ENCODE data around the gene MZB1. TPM values are rescaled to one million over a fixed set of nuclear protein-coding genes. Genes with fewer than 3 reads are reported as not detected.
A peak's percentile ranks its signal among the peaks of the same experiment; 100 is the strongest.
"Not testable (repeated sequence)": the region's sequence is repeated elsewhere in the genome, so short reads cannot be mapped to it uniquely, and the experiment has no call there.

Gene MZB1
- total RNA-seq, 4 donors from 2014 or later = 1.1 to 6.0 TPM; not detected in 2

- H3K27ac ChIP-seq = peak overlapping the region in 1 of 3 donors; percentile 50
Measured at GRCh38 chr5:139387611-139388197, 2.0 kb downstream of the MZB1 start.

GRCh38 chr5:139386956-139387355, 2.8 kb downstream of the MZB1 start:
- peaks cover 12 to 33% of the 10 kb centered on the region in 2 donors for H3K4me1 ChIP-seq
- H3K4me3 ChIP-seq (replicated peaks in 1 of 3); H3K9me3 ChIP-seq; H3K27me3 ChIP-seq; intact Hi-C loops (cut with DNase I); DNase-seq; H3K36me3 ChIP-seq; H3K27ac ChIP-seq: not testable (repeated sequence)
- WGBS, 2 donors = 90 to 95% methylated on average over 10 of the region's 10 CpGs

More at GRCh38 chr5:139387611-139388197, 2.0 kb downstream of the MZB1 start:
- WGBS, 2 donors = 51 to 55% methylated on average over 5 to 10 of the region's 10 CpGs
- Histone ChIP-seq H3K9me3 (no peaks in the 10 kb centered on the region), H3K36me3 (no peaks in the 10 kb centered on the region), H3K4me1 (peaks cover 13 to 40% of the 10 kb centered on the region in 2 donors), H3K4me3 (replicated peaks in 1 of 3) (no peak overlapping the region), H3K27me3 (no peaks in the 10 kb centered on the region)
- intact Hi-C loops (cut with DNase I) = no loop called here
- TF ChIP-seq POLR2A (IDR thresholded peaks at IDR 0.05) (no peak), CTCF (IDR thresholded peaks at IDR 0.05) (no peak)
- no peak for DNase-seq

- no peak for DNase-seq
- Histone ChIP-seq H3K4me1 (peaks cover 12 to 29% of the 10 kb centered on the region in 2 donors), H3K4me3 (replicated peaks in 1 of 3) (no peak overlapping the region), H3K36me3 (no peaks in the 10 kb centered on the region), H3K27me3 (no peaks in the 10 kb centered on the region), H3K9me3 (no peaks in the 10 kb centered on the region), H3K27ac (no peak overlapping the region)
- TF ChIP-seq POLR2A (IDR thresholded peaks at IDR 0.05) (no peak), CTCF (IDR thresholded peaks at IDR 0.05) (no peak)
- intact Hi-C loops (cut with DNase I) = no loop called here
- 89 to 93% methylated on average over 5 of the region's 5 CpGs for WGBS, 2 donors
Measured at GRCh38 chr5:139386050-139386438, 3.7 kb downstream of the MZB1 start.

GRCh38 chr5:139385061-139386049, 4.4 kb downstream of the MZB1 start:
- no peak for DNase-seq
- H3K9me3 ChIP-seq = no peaks in the 10 kb centered on the region
- no peak for TF ChIP-seq POLR2A (IDR thresholded peaks at IDR 0.05)
- TF ChIP-seq CTCF (IDR thresholded peaks at IDR 0.05) = no peak
- H3K27ac ChIP-seq = peak overlapping the region; percentile 19 to 38 (median 36)
- 69% methylated on average over 8 of the region's 8 CpGs for WGBS, 2 donors
- peak overlapping the region in 1 of 3 donors; percentile 19 for H3K4me3 ChIP-seq (replicated peaks in 1 of 3)
- H3K36me3 ChIP-seq = no peaks in the 10 kb centered on the region
- peaks cover 12 to 29% of the 10 kb centered on the region in 2 donors for H3K4me1 ChIP-seq
- H3K27me3 ChIP-seq = no peaks in the 10 kb centered on the region
- intact Hi-C loops (cut with DNase I) = no loop called here

GRCh38 chr5:139384591-139385051, 5.1 kb downstream of the MZB1 start:
- Histone ChIP-seq H3K36me3 (no peaks in the 10 kb centered on the region), H3K4me1 (peaks cover 12 to 29% of the 10 kb centered on the region in 2 donors), H3K9me3 (no peaks in the 10 kb centered on the region), H3K4me3 (replicated peaks in 1 of 3) (no peak overlapping the region), H3K27ac (peak overlapping the region; percentile 19 to 38 (median 36)), H3K27me3 (no peaks in the 10 kb centered on the region)
- intact Hi-C loops (cut with DNase I) = no loop called here
- 63 to 72% methylated on average over 8 to 9 of the region's 9 CpGs for WGBS, 2 donors
- no peak for TF ChIP-seq CTCF (IDR thresholded peaks at IDR 0.05)
- no peak for TF ChIP-seq POLR2A (IDR thresholded peaks at IDR 0.05)
- no peak for DNase-seq

All from thyroid gland (tissue), 4 donors.